Measurements from ENCODE around the gene NUFIP2.

DNA sequence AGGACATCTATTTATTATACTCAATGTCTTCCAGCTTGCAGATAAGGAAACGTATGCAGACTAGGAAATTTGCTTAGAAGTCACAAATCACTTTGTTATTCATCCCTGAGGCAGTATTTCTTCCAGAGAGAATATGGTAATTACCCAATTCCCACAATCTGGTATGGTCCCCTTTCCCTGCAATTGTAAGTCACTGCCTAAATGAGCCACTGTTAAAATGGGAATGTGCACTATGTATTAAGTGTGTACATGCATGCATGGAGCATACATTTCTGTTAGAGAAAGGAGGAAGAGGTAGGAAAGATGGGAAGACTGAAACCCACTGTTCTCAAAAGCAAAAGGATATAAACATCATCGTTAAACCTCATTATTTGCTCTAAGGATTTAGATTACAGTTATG, 10.0 kb downstream of the NUFIP2 start:
- TF ChIP-seq EZH2 (IDR thresholded peaks at IDR 0.05) (no peak), EZH2phosphoT487 (IDR thresholded peaks at IDR 0.05) (no peak)
- TF ChIP-seq, protein P1, sequence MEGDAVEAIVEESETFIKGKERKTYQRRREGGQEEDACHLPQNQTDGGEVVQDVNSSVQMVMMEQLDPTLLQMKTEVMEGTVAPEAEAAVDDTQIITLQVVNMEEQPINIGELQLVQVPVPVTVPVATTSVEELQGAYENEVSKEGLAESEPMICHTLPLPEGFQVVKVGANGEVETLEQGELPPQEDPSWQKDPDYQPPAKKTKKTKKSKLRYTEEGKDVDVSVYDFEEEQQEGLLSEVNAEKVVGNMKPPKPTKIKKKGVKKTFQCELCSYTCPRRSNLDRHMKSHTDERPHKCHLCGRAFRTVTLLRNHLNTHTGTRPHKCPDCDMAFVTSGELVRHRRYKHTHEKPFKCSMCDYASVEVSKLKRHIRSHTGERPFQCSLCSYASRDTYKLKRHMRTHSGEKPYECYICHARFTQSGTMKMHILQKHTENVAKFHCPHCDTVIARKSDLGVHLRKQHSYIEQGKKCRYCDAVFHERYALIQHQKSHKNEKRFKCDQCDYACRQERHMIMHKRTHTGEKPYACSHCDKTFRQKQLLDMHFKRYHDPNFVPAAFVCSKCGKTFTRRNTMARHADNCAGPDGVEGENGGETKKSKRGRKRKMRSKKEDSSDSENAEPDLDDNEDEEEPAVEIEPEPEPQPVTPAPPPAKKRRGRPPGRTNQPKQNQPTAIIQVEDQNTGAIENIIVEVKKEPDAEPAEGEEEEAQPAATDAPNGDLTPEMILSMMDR (IDR thresholded peaks at IDR 0.05), result no peak
